Activated CD8-positive, alpha-beta memory T cell treated with anti-CD3 and anti-CD28 coated beads for 1 hour (primary cell): ENCODE results near the gene CHCHD4.
"Not testable (repeated sequence)": the region's sequence is repeated elsewhere in the genome, so short reads cannot be mapped to it uniquely, and the experiment has no call there.

Experiments used
- DNase-seq, 2 donors: peaks; one replicate each; pipeline ENCODE4 v3.0.0-alpha.2; 2020; ENCODE audit warnings: low read depth in 1 of 2; ENCODE audit errors: extremely low read depth in 1 of 2

The CHCHD4 gene

DNA sequence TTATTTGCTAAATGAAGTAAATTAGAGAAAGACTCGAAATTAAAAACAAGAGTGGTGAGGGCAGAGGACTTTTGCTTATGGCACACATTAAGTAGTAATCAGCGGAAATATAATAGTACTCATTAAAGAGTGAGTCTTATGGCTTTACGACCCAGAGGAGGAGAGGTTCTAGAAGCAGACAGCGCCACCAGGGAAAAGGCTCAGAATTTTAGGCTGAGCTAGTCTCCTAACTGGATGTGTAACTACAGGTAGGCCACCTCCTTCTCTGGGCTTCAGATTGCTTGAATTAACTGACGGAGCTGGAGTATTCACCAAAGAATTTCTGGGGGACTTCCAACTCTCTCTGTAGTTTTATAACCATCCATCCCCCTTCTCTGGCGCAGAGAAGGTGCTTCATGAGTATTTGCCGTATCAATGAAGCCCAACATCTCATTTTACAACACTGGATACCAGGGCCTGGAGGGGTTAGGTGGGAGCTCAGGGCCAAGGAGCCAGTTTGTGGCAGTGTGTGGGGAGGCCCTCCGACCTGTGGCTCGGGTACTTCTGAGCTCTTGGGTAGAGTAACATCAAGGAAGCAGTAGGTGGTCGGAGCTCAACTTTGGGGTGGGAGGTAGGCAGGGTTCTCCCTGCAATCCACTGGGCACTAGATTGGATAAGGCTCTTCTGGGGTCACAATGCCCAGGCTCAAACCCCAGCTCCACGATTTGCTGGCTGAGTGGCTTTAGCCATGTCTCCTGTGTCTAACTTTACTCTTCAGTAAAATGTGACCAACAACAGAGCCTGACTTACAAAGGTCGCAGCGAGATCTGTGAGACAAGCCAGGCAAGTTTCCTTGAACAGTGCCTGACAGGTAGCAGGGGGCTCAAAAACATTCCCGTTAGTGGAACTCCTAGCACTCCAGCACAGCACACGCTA is 1.1 kb downstream of the CHCHD4 start:
- DNase-seq: no peak

DNA sequence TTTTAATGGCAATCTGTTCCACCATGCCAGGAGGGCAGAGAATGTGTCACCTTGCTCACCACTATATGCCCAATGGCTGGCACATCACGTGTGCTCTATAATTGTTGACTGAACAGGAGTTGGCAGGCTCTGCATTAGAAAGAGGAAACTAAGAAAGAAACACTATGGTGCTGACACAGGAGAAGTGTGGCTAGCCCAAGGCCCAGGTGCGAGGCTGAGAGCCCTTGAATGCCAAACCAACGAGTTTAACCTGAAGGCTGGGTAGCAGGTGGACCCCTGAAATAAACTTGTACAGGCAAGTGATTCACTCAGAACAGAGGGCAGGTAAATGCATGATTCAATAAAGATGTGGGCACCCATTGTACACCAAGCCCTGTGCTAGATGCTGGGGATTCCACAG is 2.4 kb downstream of the CHCHD4 start:
- no peak for DNase-seq

GRCh38 chr3:14121859-14122258 is 2.8 kb downstream of the CHCHD4 start:
- no peak for DNase-seq

GRCh38 chr3:14120921-14121448 is 3.7 kb downstream of the CHCHD4 start:
- DNase-seq: not testable (repeated sequence)

DNA sequence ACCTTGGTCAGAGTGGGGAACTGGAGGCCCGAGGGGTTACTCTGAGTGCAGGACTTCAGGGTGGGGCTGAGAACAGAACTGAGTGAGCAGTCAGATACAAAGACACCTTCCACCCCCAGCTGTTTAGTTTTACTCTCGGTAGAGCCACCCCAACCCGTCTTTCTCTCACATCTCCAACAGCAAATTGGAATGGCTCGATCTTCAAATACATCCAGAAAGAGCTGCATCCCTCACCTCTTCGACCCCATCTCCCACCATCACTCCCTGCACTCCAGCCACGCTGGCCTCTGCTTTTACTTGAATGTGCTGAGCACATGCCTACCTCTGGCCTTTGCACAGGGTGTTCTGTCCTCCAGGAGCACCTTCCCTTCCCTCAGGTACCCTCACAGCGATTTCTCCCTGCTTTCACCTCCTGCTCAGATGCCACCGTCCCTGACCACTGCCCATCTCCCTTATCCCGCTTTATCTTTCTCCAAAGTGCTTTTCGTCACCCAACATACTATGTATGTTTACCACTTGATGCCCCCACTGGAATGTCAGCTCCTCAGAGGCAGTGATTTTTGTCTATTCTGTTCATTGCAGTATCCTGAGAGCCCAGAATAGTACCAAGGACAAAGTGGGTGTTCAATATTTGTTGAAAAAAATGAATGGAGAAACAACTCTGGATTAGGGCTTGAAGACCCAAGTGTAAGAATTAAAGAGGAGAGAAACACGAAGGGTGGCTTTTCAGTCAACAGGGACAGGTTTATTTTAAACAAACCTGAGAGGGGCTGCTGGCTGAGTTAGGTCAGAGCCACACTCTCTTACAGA is 4.4 kb downstream of the CHCHD4 start:
- DNase-seq: no peak

- DNase-seq: no peak
These were observed 5.0 kb downstream of the CHCHD4 start for GRCh38 chr3:14119651-14120050.

GRCh38 chr3:14118400-14119381 is 6.0 kb downstream of the CHCHD4 start:
- DNase-seq: no peak

- DNase-seq: no peak
These were observed 6.9 kb downstream of the CHCHD4 start for GRCh38 chr3:14117468-14118399.

DNA sequence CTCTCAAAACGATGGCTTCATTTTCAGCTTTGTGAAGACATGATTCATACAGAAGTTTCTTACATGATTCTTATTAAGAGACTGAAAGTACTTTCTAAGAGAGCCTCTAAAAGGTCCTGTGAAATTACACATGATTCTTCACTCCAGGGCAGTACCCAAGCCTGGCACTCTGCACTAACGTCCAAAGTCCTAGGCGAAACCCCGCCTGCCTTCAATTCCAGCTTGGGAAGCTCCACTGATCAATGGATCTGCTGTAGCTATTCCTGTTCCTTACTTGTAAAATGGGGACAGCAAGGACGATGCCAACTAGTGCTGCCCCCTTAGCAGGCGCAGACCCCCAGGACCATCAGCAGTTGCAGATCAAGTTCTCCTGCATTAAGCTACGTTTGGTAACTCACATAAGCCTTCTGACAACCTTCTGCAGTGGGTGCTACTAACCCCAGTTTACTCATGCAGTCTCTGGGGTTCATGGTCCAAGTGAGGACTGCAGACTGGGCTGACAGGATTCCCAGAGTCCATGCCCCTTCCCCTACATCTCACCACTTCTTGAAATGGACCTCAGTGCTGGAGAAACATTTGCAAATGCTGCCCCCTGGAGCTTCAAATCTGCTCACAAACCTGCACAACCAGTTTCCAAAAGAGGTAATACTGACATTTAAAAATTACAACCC is 10.6 kb downstream of the CHCHD4 start:
- no peak for DNase-seq

GRCh38 chr3:14110699-14111098 is 14.0 kb downstream of the CHCHD4 start:
- no peak for DNase-seq

- DNase-seq: not testable (repeated sequence)
These were observed 14.8 kb downstream of the CHCHD4 start for GRCh38 chr3:14109821-14110220.

- no peak for DNase-seq
These were observed 26.9 kb downstream of the CHCHD4 start for GRCh38 chr3:14097616-14098391.

DNA sequence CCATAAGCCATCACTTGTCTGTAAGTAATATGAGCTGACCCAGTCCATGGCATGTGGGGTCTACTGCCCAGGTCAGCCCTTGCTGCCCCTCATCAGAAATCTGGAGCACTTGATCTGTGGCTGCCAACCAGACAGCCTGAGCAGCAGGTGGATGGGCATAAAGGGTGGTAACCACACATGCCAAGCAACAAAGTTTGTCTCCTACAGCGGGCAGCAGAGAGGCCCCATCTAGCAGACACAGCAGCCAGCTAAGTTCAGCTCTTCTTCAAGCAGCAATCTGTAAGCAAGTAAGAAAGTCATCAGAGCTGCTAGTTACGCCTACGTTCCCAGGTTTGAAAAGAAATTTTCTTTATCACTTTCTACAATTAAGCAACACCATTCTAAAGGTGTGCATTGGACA is 27.9 kb downstream of the CHCHD4 start:
- no peak for DNase-seq

DNA sequence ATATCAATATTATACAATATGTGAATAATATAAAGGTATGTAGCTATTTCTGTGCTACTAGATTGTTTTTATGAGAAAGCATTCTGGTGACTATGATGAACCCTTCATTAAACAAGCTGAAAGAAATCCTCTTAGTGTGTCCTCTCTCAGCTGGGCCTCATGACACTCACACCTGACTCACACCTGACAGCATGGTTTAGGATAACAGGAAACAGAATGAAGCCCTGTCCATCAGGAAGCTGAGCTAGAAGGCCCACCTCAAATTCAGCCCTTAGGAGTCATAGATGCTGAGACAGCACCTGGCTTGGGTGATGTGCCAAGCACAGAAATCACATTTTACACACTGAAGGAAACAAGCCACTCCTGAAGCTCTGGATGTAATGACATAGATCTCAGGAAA is 30.8 kb downstream of the CHCHD4 start:
- DNase-seq: no peak

DNA sequence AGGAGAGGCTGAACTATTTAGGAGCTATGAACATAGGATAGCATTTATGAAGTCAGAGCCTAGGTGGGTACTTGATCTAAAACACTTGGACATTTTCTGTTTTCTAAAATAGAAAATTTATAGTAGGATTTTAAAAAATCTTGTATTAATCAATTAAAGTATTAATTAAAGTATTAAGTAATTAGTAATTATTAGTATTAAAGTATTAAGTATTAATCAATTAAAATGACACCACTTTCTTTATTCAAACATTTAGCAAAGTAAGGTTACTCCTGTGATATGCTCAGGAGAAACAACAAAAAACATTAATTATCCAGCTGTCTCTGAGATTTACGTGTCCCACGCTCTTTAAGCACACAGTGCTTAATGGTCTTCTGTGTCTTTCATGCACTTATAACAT is 32.2 kb downstream of the CHCHD4 start:
- no peak for DNase-seq

GRCh38 chr3:14091959-14092358 is 32.7 kb downstream of the CHCHD4 start:
- DNase-seq: not testable (repeated sequence)

GRCh38 chr3:14087461-14087860 is 37.2 kb downstream of the CHCHD4 start:
- not testable (repeated sequence) for DNase-seq

- no peak for DNase-seq
These were observed 42.5 kb downstream of the CHCHD4 start for GRCh38 chr3:14082108-14082657.
